Measurements from ENCODE around the gene MYL10. TPM values are rescaled to one million over a fixed set of nuclear protein-coding genes. Genes with fewer than 3 reads are reported as not detected.

The MYL10 gene
- total RNA-seq, 2 experiments from 2014 or later, result not detected

DNA sequence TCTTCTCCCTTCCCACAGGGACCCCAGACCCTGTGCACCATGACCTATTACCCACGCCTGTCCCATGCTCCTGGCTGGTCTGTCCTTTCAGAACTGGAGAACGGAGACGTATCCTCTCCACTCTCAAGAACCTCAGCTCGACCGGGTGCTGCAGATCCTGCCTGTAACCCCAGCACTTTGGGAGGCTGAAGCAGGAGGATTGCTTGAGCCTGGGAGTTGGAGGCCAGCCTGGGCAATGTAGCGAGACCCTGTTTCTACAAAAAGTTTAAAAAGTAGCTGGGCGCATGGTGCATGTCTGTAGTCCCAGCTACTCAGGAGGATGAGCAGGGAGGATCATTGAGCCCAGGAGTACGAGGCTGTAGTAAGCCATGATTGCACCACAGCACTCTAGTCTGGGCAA lies 37.2 kb upstream of the MYL10 start:
- DNase-seq (no peak), ATAC-seq (no peak)
- ChIA-PET CTCF (interaction anchor here (1.1 kb wide), 1 partner anchor 570 kb away, joined by 3 read pairs; no protein-coding TSS in a partner anchor), POLR2A (no interaction called here)
- Mint-ChIP-seq H3K36me3 (ENCODE audit: low read depth) (no peaks in the 10 kb centered on the region), H3K27me3 (no peaks in the 10 kb centered on the region), H3K27ac (no peak overlapping the region), H3K9me3 (peaks cover 7% of the 10 kb centered on the region), H3K4me1 (ENCODE audit: low read depth) (no peaks in the 10 kb centered on the region), H3K4me3 (no peak overlapping the region)
- intact Hi-C loops (cut with micrococcal nuclease), result no loop called here
- no peak for TF ChIP-seq CTCF (IDR thresholded peaks at IDR 0.05)

DNA sequence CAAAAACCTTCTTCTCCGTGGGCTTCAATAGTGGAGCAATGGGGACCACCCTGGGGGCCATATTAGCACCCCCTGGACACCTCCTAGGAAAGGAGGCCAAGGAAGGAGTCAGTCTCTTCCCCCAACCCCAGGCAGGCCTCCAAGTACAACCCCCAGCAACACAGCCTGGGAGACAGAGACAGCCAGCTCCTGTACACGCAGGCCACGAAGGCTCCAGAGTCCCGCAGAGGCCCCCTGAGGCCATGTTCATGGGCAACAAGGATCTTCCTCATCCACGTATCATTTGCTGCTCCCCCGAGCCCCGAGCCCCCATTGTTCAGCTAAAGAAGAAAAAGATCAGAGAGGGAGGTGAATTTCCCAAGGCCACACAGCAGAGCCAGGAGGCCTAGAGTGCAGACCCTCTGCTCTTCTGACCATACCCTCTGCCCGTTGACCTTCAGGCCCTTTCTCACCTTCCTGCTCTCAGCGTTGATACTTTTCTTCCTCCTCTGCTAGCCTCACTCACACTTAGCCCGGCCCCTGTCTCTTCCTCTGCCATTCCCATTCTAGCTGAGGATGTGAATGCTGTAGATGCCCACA lies 35.9 kb upstream of the MYL10 start:
- CTCF ChIA-PET, result no interaction called here
- H3K27me3 Mint-ChIP-seq, result peaks cover 4% of the 10 kb centered on the region
- H3K4me3 Mint-ChIP-seq, result no peak overlapping the region
- H3K4me1 Mint-ChIP-seq (ENCODE audit: low read depth), result no peaks in the 10 kb centered on the region
- TF ChIP-seq CTCF (IDR thresholded peaks at IDR 0.05), result no peak
- no peaks in the 10 kb centered on the region for H3K36me3 Mint-ChIP-seq (ENCODE audit: low read depth)
- ATAC-seq (no peak), DNase-seq (no peak)
- peaks cover 7% of the 10 kb centered on the region for H3K9me3 Mint-ChIP-seq
- no peak overlapping the region for H3K27ac Mint-ChIP-seq
- intact Hi-C loops (cut with micrococcal nuclease), result no loop called here
- POLR2A ChIA-PET, result no interaction called here

- ATAC-seq (no peak), DNase-seq (no peak)
- ChIA-PET CTCF (no interaction called here), POLR2A (no interaction called here)
- Mint-ChIP-seq H3K27me3 (peaks cover 4% of the 10 kb centered on the region), H3K9me3 (peaks cover 7% of the 10 kb centered on the region), H3K27ac (no peak overlapping the region), H3K4me3 (no peak overlapping the region), H3K4me1 (ENCODE audit: low read depth) (no peaks in the 10 kb centered on the region), H3K36me3 (ENCODE audit: low read depth) (no peaks in the 10 kb centered on the region)
- TF ChIP-seq CTCF (IDR thresholded peaks at IDR 0.05), result no peak
- intact Hi-C loops (cut with micrococcal nuclease), result no loop called here
These were observed 35.3 kb upstream of the MYL10 start for GRCh38 chr7:101664436-101664835.

DNA sequence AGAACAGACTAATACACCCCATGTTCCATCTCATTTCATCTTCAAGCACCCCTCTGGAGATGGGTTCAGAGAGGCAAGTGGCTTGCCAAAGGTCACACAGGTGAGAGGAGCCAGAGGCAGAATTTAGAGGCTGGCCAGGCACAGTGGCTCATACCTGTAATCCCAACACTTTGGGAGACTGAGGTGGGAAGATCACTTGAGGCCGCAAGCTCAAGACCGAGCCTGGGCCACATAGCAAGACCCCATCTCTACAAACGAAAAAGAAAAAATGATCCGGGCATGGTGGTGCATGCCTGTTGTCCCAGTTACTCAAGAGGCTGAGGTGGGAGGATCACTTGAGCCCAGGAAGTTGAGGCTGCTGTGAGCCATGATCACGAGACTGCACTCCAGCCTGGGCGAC lies 34.7 kb upstream of the MYL10 start:
- Mint-ChIP-seq H3K27me3 (peaks cover 4% of the 10 kb centered on the region), H3K36me3 (ENCODE audit: low read depth) (no peaks in the 10 kb centered on the region), H3K4me3 (no peak overlapping the region), H3K27ac (no peak overlapping the region), H3K9me3 (peaks cover 7% of the 10 kb centered on the region), H3K4me1 (ENCODE audit: low read depth) (no peaks in the 10 kb centered on the region)
- CTCF ChIA-PET, result no interaction called here
- POLR2A ChIA-PET, result no interaction called here
- DNase-seq, result no peak
- TF ChIP-seq CTCF (IDR thresholded peaks at IDR 0.05), result no peak
- no peak for ATAC-seq
- intact Hi-C loops (cut with micrococcal nuclease), result no loop called here

DNA sequence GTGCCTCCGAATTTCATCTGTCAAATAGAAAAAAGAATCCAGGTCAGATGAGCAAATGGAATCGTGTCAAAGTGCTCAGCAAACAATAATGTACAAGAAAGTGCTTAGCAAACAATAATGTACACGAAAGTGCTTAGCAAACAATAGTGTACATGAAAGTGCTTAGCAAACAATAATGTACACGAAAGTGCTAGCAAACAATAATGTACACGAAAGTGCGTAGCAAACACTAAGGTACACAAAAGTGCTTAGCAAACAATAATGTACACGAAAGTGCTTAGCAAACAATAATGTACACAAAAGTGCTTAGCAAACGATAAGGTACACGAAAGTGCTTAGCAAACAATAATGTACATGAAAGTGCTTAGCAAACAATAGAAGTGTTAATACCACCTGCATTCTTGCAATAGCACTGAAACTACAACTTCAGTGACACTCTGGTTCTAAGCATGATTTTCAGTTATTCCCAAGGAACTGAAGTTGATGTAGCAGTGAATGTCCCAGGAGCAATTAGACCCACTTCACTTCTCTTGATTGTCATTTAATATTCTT lies 33.4 kb upstream of the MYL10 start:
- TF ChIP-seq CTCF (IDR thresholded peaks at IDR 0.05), result no peak
- CTCF ChIA-PET, result no interaction called here
- DNase-seq (no peak), ATAC-seq (no peak)
- Mint-ChIP-seq H3K27ac (no peak overlapping the region), H3K9me3 (peaks cover 3% of the 10 kb centered on the region), H3K4me1 (ENCODE audit: low read depth) (no peaks in the 10 kb centered on the region), H3K4me3 (no peak overlapping the region), H3K36me3 (ENCODE audit: low read depth) (no peaks in the 10 kb centered on the region), H3K27me3 (peaks cover 4% of the 10 kb centered on the region)
- intact Hi-C loops (cut with micrococcal nuclease), result no loop called here
- POLR2A ChIA-PET, result no interaction called here

All from activated CD8-positive, alpha-beta T cell treated with anti-CD3 and anti-CD28 coated beads for 36 hours (primary cell).